HG02623 (cell line): ENCODE measurements around the gene ADARB1.

Experiments
- ATAC-seq: cut with Tn5 transposase; IDR thresholded peaks from one replicate; pipeline ENCODE4 v1.9.1; 2021; ENCODE audit warnings: moderate library complexity; ENCODE audit not compliant: unreplicated experiment

The ADARB1 gene

DNA sequence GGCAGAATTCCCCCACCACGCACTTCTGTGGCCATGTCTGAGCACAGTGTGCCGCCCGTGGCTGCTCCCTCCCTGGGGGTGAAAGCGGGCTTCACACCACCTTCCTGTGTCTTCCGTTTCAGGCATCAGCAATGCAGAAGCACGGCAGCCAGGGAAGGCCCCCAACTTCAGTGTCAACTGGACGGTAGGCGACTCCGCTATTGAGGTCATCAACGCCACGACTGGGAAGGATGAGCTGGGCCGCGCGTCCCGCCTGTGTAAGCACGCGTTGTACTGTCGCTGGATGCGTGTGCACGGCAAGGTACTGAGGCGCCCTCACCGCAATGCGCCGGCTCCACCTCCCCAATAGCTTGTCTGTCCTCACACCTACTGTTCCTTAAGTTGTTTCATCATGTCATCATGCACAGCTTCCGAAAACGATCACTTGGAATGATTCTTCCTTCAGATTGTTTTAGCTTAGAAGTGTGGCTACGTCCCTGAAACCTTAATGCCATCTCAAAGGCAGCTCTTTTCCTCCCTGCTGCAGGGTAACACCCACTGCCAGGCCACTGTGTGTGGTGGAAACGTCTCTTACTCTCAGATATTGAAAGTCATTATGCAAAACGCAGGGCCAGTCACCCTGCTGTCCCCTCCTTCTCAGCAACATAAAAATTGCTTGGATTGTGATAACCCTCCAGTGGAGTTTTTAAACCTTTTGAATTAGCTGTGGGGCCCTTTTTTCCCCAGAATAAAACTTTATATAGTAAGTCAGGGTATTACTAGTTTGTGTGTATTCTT lies 146.5 kb downstream of the ADARB1 start:
- ATAC-seq, result no peak

DNA sequence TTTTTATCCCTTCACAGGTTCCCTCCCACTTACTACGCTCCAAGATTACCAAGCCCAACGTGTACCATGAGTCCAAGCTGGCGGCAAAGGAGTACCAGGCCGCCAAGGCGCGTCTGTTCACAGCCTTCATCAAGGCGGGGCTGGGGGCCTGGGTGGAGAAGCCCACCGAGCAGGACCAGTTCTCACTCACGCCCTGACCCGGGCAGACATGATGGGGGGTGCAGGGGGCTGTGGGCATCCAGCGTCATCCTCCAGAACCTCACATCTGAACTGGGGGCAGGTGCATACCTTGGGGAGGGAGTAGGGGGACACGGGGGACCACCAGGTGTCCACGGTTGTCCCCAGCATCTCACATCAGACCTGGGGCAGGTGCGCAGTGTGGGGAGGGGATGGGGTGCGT lies 147.6 kb downstream of the ADARB1 start:
- ATAC-seq, result no peak

DNA sequence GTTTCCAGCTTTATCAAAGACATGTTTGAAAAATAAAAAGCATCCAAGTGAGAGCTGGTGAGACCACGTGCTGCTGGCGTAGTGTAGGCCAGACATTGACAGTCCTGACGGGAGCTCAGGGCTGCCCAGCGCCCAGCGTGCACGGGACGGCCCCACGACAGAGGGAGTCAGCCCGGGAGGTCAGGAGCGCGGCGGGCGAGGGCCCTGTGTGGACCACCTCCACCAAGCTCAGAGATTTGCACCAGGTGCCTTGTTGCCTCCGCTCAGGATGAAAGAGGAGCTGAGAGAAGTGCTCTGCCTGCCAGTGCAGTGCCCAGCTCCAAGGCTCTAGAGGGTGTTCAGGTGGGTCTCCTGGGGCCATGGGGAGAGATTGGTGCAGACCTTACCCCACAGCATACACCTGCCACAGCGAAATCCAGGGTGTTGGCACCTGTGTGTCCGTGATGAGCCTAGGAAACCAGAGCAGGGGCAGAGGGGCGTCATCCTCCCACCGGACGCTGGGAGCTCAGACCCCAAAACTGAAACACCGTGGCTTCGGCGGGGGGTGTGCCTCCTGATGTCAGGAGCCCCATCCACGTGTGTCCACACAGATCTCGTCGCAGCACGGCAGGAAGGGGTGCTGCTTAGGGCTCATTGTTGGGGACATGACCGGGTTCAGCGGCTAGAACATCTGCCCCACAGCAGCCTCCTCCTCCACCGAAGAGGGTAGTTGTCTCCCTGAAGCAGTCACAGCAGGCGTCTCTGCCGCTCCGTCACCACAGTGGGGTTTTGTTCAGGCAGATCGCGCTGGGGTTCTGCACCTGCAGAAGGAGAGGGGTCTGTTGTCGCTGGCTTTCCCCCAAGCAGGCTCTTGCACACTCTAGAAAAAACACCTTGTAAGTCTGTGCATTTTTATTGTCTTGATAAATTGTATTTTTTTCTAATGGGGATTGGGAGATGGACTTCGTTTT lies 149.1 kb downstream of the ADARB1 start:
- no peak for ATAC-seq

DNA sequence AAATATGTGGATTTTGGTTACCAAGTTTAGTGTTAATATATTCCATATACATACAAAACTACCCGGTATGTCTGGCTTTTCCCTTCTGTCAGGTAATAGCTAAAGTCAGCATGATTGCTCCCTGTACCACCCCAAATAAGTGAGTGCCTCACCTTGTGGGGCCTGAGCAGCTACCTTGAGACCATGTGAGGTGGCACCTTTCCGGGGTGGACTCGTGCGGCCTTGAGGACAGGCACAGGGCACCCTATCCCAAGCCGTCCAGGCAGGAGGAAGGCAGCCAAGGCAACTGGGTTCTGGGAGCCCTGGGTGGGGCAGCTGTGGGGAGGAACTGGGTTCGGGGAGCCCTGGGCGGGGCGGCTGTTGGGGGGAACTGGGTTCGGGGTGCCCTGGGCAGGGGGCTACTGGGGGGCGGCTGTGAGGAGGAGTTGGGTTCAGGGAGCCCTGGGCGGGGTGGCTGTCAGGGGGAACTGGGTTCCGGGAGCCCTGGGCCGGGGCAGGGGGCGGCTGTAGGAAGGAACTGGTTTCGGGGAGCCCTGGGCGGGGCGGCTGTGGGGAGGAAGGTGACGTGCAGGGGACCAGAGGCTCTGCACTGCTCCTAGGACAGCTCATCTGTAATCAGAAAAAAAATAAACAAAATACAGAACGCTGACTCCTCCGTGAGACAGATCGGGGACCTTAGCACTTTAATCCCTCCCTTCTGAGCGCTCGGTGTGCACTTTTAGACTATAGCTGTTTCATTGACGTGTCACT lies 150.0 kb downstream of the ADARB1 start:
- ATAC-seq, result no peak

DNA sequence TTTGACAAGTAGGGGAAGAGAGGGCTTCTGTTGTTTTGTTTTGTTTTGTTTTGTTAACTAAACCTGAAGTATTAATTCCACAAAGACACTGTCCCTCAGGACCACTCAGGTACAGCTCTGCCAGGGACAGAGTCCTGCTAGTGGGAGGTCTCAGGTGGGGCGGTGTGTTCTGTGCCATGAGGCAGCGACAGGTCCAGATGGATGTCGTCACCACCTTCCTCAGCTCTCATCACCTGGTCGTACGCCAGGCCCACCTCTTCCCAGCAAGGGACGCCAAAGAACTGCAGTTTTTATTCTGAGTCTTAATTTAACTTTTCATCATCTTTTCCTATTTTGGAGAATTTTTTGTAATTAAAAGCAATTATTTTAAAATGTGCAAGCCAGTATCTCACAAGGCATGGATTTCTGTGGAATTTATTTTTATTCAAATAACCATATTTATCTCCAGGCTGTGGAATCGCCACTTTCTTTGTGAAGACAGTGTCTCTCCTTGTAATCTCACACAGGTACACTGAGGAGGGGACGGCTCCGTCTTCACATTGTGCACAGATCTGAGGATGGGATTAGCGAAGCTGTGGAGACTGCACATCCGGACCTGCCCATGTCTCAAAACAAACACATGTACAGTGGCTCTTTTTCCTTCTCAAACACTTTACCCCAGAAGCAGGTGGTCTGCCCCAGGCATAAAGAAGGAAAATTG lies 150.8 kb downstream of the ADARB1 start:
- ATAC-seq, result no peak

DNA sequence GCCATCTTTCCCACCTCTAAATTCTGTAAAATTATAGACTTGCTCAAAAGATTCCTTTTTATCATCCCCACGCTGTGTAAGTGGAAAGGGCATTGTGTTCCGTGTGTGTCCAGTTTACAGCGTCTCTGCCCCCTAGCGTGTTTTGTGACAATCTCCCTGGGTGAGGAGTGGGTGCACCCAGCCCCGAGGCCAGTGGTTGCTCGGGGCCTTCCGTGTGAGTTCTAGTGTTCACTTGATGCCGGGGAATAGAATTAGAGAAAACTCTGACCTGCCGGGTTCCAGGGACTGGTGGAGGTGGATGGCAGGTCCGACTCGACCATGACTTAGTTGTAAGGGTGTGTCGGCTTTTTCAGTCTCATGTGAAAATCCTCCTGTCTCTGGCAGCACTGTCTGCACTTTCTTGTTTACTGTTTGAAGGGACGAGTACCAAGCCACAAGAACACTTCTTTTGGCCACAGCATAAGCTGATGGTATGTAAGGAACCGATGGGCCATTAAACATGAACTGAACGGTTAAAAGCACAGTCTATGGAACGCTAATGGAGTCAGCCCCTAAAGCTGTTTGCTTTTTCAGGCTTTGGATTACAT lies 151.5 kb downstream of the ADARB1 start:
- no peak for ATAC-seq

DNA sequence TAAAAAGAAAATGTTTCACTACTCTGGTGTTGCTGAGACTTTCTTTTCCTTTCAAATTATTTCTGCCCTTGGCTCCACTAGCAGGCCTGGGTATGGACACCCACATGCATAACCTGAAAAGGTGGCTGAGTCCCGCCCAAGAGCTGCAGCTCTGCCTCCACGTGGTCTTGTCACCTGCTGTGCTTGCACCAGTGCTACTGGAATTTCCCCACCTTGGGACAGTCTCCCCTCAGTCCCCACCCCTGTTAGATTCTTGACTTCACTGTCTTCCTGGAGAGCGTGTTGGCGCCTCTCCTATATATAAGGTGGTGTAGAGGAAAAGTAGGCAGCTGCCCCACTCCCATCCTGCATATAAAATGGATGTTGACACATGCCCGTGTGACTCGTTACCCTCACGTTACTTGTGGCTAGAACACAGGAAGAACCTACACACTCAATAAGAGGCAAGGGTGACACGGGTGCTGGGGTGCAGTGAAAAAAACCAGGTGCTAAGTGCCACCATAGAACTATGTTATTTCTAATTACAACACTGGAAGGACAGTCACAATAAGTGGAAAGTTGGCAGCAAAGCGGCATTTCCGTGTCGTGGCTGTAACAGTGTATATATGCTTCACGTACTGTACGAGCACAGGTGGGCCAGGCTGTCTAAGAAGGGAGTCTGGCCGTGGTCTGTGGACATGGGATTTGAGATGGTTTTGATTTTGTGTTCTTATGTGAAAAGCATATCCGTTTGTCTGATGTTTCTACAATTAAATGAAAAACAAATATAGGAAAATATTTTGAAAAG lies 152.4 kb downstream of the ADARB1 start:
- no peak for ATAC-seq

DNA sequence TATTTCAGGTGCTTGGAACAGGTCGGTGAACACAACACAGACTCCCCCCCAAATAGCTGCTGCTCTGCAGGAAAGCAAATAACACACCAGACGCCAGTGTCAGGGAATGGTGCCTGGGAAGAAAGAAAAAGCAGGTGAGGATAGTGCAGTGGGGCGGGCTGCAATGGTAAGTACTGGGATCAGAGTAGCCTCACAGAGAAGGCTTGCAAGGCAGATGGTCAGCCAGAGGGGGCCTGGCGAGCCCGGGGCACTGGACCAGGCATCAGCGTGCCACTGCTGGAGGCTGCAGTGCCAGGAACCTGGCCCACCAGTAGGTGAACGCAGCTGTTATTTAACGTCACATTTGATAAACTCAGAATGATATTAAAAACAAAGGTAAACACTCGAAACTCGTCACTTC lies 153.4 kb downstream of the ADARB1 start:
- no peak for ATAC-seq

DNA sequence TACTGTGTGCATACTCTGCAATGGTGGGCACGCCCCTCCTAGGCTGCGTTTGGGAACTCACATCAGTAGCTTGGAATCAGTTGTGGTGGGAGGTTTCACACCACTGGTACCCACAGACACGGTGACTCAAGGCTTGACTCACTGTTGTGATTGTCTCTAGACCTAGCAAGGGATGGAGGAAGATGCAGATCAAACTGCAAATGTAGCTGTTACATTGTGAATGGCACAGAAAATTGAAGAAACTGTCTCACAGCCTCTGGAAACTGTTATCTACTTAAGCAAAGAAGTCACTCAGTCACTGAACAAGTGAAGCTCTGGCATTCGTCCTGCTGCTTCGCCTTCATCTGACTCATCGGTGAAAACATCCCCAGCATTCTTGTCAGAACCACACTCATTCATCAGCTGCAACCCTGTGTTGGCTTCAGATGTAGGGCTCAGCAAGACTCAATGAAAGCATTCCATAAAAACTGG lies 153.8 kb downstream of the ADARB1 start:
- ATAC-seq, result no peak

DNA sequence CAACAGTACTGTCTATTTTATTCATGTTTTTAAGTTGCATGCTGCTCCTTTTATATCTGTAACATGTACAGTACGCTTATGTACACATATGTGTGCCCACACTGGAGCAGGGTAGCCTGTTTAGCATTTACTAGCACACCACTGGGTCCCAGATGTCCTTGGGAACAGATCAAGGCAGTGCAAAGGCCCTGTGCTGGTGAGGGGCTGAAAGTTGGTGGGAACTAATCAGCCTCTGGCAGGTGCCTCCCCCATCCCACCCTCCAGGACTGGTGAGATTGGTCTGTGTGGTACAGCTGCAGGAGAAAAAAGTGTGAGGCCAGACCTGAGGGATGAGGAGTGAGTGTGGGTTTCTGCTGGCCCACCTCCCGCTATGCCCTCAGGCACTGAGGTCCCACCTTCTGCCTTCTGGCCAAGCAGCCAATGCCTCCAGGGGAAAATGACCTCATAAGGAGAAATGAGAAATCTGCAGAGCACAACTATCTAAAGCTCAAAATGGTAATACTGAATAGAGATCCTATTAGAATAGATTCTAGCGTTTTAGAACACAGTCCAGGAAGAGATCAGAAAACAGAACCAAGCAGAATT lies 154.4 kb downstream of the ADARB1 start:
- no peak for ATAC-seq

DNA sequence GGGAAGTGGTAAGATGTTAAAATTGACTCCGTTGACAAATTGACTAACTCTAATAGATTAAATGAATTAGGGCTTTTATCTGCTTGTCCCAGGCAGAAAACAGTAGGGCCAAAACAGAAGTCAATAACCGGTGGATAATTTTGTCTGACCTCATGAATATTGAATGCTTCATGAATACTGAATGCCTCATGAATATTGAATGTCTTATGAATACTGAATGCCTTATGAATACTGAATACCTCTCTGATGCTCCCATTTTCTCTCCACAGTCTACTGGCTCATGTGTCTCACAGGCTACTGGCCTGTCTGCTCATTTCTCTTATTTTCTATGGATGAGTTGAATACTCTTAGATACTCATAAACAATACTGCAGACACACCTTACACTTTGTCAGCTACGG lies 157.3 kb downstream of the ADARB1 start:
- ATAC-seq, result no peak

DNA sequence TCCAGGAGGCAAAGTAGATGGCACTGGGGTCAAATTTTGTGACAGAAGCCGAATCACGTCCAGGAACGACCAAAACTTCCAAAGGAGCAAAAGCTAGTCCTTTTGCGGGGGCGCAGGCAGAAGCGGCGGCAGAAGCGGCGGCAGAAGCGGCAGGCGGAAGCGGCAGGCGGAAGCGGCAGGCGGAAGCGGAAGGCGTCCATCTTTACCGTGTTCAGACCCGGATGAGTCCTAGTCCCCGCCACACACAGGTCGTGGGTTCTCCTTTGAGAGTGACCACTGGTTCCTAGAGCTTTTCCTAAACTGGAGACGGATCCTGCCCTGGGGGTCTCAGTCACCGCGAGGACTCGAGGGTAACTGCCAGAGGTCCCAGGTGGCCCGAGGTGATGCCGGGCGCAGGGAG lies 159.7 kb downstream of the ADARB1 start:
- no peak for ATAC-seq

DNA sequence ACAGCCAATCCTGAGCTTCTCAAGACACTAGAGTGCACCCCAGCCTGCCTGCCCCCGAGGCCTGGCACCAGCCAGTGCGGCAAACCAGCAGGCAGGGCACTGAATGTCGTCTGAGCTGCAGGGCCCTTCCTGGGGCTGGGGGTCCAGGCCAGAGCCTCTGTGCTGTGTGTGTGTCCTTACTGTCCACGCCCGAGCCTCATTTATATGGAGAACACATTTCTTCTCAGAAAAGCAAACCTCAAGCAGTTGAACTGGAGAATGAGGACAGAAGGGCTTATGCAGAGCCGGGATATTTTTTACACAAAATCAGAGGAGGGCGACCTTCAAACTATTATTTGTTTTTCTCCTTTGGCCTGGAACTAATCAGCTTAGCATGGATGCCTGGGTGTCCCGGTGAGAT lies 160.6 kb downstream of the ADARB1 start:
- no peak for ATAC-seq

DNA sequence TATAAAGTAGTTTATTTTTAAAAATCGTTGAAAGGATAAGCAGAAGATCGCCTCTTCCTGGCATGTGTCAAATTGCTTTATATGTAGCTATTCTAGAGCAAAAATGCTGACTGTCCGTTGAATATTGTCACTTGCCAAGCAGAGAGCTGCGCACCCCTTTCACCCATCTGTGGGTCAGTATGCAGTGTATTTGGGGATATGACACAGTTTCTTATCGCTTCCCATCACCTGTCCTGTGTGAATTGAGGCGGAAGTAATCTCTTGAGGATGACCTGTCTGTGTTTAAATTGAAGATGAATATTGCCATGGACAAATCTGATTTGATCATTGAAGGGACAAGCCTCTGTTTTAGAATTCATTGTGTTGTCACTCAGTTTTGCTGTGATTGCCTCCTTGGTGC lies 161.1 kb downstream of the ADARB1 start:
- no peak for ATAC-seq

DNA sequence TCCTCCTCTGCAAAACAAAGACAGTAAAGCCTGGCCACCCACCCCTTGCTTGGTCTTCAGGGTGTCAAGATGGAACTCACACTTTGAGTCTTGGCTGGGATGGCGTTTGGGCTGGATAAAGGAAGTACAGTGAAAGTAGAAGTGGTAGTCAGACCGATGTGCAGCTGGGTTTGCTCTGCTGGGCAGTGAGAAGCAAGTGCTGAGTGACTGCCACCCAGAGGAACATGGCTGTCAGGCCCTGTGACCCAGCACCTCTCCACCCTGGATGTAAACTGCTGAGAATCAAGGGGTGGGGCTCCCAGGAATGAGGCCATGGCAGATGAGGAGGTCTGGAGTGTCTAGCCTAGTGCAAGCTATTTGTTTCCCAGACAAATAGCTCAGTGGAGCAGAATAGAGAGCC lies 162.1 kb downstream of the ADARB1 start:
- ATAC-seq, result no peak

DNA sequence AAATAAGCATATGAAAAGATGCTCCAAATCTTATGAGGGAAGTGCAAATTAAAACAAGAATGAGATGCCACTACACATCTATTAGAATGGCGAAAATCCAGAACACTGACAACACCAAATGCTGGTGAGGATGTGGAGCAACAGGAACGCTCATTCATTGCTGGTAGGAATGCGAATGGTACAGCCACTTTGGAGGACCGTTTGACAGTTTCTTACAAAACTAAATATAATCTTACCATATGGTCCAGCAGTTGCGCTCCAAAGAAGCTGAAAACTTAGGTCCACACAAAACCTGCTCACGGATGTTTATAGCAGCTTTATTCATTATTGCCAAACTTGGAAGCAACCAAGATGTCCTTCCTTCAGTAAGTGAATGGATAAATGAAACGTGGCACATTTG lies 163.0 kb downstream of the ADARB1 start:
- ATAC-seq, result no peak

DNA sequence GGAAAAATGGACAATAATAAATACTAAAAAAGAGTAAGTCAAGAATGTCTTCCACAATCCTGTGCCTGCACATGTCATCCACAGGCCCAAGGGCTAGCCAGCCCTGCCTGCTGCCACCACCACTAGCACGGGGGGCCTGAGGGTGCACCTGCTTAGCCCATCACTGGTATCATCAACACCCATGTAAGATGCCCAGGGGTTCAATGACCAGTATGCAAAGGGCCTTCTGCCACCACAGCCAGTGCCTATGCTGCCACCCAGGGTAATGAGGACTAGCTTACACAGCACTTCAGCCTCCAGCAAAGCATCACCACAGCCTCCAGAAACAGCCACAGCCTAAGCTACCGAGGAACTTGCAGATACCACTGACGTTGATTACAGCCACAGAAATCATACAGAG lies 167.0 kb downstream of the ADARB1 start:
- no peak for ATAC-seq

DNA sequence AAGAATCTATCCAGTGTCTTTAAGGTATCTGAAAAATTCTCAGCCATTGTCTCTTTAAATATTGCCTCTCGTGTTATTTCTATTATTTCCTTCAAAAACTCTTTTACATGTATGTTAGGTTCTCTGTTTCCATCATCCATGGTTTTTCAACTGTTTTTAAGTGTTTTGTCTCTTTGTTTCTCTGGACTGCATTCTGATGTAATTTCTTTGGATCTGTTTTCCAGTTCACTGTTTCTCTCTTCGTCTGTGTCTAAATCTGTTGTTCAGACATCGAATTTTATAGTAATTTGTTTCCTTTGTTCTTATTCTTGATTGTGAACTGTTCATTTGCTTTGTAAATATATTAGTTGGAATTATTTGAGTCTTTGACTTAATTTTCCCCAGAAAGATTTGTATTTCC lies 169.2 kb downstream of the ADARB1 start:
- ATAC-seq, result no peak

DNA sequence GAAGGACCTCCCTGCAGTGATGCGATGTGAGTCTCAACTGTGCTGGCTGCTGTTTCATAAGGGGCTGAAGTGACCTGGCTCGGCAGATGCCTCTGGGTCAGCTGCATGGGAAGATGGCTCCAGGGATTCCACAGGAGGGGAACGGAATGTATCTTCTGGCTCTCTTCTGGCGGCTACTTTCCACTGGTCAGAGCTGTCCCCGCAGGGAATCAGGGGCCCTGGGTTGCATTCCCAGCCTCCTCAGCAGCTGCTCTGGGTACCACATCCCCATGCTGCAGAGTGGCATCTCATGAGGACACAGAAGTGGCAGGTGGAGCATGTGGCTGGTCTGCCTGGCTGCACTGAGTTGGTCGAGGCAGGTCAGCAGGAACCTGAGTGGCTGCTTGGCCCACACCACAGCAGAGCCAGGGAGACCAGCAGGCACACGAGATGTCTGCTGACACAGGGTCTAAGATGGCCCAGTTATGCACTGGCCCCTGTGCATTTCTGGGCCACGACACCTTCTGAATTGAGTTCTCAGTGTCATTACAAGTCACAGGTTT lies 170.5 kb downstream of the ADARB1 start:
- no peak for ATAC-seq
